HG02852 (cell line): ENCODE results near the gene MAP1LC3B.

ENCODE experiments used
- ATAC-seq: cut with Tn5 transposase; IDR thresholded peaks from one replicate; pipeline ENCODE4 v1.9.1; 2021; ENCODE audit warnings: mild to moderate bottlenecking, moderate library complexity; ENCODE audit not compliant: unreplicated experiment

Gene MAP1LC3B

DNA sequence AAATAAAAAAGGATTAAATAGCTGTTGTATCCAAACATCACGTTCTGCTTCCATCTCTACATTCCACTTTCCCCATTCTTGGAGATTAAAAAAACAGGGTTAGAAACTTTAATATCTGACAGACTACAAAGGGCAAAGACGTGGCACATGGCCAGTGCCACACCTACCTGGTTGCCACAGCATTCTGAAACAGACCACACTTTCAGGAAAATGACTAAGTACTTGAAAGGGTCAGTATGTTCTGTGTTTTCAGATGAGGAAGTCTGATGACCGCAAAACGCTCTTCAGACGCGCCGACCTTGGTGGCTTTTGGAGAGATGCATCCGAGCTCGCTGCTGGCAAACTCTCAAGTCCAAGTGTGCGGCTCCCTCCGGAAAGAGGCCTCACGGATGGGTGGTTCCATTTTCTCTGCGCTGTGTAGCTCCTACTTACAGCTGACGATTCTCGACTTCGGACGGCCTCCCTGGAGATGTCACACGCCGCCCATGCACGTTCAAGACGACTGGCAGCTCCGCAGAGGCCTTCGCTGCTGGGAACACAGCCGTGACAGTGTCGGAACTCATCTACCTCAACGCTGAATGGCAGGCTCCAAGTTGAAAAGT, 15.5 kb downstream of the MAP1LC3B start:
- no peak for ATAC-seq

DNA sequence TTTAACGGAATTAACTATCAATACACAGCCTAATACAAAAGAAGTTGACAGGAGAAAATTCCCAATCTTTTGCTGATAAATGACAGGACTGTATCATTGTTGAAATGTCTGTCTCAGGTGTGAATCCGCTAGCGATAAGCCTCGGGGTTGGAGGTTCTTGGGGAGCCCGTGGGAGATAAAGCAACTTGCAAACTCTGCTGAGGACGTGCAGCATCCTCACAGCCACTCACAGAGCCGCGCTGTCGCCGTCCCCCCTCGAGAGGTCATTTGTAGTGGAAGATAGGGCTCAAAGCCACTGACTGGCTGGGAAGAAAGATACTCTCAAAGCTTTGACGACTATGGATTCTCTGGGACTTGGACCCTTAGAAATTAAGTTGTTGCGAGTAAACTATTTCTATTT, 17.0 kb downstream of the MAP1LC3B start:
- no peak for ATAC-seq

DNA sequence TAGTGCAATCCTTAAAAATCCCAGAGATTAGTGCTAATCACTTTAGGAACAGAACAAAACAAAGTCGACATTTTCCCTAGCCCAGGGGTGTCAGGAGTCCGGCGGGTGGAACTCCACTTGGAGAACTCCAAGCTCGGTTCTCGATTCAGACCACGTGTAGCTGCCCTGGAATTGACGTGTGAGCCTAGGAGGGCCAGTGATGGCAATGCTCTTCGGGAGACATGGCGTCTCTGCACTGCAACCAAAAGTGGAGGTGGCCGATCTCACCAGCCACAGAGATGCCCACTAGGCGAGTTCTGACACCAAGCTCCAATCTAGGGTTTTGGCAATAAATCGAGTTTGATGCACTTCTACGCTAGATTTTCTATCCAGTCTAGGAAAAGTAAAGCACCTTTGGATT, 17.6 kb downstream of the MAP1LC3B start:
- ATAC-seq, result no peak

DNA sequence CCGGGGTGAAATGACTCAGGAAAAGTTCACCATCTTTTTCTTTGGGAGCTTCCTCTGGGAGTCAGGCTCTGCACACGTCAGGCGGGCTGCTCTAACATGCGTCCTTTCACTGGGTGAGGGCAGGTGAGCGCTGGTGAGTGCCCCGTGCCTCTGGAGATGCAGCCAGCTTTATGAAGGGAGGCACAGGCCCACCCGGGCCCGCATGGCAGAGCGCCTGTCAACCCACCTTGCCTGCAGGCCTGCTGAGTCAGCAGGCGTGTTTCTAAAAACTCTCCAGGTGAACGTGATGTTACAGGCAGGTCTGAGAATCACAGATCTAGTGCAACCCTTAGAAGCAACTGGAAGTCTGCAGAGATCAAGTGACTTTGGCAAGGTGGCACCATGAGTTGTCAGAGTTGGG, 18.4 kb downstream of the MAP1LC3B start:
- no peak for ATAC-seq

DNA sequence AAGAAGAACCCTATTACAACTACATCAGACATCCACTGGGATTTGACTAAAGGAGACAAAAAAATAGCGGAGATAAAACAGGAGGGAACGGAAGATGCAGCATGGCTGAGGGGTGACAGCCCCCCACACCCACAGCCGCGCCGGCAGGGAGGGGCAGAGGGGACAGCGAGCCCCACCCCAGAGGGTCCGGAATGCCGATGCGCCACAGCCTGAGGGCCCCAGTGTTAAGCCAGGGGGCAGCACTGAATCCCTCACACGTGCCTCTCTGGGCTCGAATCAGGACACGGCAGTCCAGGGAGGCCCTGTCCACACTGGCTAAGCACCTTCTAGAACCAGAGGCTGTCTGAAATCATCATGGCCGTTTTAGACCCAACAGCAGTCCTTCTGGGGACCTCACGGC, 18.8 kb downstream of the MAP1LC3B start:
- ATAC-seq, result no peak

DNA sequence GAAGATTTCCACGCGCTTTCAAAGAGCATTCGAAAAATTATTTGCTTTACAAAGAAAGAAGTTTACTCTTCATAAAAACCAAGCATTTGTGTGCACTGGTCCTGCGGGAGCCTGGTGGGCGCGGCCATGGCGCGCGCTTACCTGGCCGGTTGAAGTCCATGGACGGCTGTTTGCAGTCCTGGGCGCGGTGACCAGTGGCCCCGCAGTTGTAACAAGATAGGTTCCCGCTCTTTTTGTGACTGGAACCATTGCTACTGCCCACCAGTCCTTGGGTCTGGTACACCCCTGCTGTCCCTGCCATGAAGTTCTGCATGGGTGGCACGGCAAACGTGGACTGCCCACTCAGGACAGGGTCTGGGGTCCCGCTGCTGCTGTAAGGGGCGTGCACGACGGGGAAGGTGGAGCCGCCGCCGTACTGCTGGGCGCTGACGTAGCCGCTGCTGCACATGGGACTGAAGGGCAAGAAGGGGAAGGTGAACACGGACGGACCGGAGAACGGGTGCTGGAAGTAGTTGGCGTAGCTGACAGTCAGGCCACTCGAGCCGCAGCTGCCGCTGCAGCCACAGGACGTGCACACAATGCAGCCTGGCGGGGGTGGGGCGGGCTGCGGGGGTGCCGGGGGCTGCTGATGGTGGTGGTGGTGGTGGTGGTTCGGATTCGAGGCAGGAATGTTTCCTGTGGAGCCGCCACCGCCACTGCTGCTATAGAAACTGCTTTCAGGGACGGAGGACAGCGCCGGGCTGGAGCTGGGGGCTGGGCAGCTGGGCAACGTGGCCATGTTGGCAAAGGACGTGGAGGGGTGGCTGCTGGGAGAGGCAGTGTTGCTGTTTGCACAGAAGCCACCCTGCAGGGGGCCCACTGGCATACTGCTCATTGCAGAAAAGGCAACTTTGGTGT, 19.5 kb downstream of the MAP1LC3B start:
- no peak for ATAC-seq

DNA sequence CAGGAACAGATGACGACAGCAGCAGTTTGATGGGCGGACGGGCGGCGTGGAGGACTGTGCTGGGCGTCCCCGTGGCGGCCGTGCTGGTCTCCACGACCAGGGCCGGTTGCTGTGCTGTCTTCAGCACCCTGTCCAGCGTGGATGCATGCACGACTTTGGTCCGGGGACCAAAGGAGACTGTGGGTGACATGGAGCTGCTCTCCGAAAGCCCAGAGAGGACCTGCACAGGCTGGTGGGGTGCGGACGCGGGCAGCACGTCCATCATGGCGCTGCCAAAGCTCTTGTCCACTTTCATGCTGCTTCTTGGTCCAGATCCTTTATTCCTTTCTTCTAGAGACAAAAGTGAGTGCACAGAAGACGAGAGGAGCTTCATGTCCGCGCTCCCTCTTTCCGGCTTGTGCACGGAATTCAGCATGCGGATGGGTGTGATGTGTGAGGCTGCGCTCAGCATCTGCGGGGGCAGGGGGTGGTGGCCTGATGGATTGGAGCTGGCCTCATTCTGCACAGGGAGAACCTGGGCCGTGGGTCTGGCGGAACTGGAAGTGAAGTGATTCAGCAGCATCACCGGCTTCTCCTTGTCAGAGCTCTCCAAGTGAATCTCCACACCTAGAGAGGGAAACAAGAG, 20.3 kb downstream of the MAP1LC3B start:
- ATAC-seq, result no peak

DNA sequence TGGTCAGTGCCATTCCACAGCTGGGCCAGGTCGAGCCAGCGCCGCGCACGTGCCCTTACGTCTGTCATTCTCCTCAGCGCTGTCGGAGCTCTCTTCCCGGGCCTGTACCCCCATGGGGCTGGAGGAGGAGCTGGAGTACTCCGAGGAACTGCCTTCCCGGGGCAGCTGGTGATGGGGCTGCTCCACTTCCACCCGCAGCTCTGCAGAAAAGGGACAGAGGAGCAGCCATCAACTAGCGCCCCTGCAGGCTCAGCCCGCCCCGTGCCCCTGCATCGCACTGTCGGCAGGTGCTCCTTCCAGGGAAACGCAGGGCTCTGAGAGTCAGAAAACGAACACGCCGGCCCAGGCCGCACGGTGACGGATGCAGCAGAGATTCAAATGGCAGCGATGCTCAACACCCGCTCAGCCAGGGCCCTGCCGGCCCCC, 20.9 kb downstream of the MAP1LC3B start:
- ATAC-seq, result no peak

DNA sequence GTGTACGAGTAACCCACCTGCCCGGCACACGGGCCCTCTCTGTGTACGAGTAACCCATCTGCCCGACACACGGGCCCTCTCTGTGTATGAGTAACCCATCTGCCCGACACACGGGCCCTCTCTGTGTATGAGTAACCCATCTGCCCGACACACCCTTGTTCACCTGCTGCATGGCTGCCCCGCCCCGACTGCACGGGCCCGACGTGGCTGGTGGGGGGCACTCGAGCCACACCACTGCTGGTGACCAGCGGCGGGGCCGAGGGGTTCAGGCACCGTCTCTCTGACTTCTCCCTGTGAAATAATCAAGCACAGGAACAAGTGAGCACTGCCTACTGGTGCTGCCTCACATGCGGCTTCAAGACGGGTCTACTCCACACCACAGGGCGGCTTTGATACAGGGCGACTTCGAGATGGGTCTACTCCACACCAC, 22.1 kb downstream of the MAP1LC3B start:
- ATAC-seq, result no peak

DNA sequence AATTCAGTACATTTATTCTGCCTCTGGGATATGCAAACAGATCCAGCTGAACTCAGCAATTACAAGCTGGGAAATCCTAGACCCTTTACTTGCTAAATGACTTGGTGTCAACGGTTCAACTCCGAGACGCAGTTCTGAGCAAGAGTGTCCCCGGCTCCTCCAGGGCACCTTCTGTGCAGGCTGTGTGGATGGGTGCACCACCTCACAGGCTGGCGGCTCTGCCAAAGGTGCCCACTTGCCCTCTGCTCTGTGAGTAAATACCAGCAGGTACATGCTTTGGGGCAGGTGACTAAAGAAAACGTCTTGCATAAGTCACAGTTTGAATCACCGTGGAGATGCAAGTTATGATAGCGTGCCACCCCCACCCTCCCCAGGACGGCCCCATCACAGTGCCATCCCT, 23.3 kb downstream of the MAP1LC3B start:
- ATAC-seq, result no peak

DNA sequence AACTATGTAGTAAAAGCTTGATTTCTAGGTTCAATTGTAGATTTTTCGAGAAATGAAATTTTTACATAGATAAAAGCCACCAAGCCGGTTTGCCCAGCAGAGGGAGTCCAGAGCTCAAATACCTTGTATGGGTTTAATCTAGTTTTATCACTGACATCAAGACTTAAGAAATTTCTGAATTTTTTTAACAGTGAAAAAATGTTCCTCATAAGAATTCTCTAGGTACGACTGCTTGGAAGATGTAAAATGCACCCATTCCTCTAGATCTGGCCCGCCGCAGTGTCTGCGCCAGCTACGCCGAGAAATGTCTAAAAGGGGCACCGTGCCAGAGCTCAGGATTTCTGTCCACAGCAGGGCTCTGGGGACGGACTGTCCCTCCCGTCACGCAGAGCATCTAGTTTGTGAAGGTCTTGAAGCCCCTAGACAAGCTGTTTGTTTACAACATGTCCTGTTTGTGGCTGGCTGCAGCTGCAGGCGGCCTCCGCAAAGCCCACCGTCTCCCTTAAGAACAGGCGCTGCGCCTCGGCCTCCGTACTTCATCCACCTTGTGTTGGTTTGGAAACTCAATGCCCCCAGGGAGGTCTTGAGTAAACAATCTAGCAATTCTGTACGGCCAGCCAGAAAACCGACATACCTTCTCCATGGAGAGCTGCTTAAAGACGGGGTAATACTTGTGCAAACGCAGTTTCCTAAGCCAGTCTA, 24.8 kb downstream of the MAP1LC3B start:
- no peak for ATAC-seq

DNA sequence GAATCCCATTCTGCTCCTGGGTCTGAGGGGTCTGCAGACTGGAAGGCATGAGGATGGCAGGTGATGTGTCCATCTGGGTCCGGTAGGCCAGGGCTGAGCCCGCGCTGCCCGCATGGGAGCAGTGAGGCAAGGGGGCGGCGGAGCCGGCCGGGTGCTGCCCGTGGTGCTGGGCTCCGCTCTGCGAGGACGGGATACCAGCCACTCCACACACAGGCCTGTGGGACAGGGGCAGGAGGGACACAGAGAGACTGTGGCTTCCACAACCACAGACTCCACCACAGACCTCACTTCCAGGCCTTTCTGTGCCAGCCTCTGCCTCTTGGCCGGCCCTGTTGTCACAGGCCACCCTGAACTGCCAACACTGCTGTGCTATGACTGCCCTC, 25.4 kb downstream of the MAP1LC3B start:
- ATAC-seq, result no peak

DNA sequence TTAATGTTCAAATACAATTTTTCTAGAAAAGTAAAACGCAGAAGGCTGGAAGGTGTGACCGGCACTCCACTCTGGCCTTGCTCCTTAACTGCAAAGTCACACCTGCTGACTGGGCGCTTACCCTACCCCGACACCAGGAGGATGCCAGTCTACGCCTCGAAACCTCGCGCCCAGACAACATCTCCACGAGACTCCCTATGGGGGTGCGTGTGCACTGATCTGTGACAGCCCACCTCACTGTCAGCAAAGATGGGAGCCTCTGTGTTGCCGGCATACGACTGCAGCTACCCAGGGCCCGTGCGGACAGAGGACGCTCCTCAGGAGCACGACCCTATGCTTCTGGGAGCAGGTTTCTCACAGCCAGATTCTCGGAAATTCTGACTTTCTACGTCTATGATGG, 26.1 kb downstream of the MAP1LC3B start:
- ATAC-seq, result no peak

DNA sequence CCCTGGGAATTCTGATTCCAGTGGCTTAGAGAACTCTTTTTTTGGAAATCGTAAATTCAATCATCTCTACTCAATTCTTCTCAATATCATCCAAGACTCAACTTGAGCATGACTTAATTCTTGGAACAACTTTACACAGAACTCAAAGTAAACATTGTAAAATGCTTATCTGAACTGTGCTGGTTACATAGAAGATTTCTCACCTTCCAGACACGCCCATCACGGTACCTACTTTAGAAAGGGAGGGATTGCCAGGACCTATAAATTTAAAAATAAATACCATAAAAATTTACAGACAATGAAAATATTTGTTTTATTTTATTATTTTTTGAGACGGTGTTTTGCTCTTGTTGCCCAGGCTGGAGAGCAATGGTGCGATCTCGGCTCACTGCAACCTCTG, 26.5 kb downstream of the MAP1LC3B start:
- no peak for ATAC-seq

DNA sequence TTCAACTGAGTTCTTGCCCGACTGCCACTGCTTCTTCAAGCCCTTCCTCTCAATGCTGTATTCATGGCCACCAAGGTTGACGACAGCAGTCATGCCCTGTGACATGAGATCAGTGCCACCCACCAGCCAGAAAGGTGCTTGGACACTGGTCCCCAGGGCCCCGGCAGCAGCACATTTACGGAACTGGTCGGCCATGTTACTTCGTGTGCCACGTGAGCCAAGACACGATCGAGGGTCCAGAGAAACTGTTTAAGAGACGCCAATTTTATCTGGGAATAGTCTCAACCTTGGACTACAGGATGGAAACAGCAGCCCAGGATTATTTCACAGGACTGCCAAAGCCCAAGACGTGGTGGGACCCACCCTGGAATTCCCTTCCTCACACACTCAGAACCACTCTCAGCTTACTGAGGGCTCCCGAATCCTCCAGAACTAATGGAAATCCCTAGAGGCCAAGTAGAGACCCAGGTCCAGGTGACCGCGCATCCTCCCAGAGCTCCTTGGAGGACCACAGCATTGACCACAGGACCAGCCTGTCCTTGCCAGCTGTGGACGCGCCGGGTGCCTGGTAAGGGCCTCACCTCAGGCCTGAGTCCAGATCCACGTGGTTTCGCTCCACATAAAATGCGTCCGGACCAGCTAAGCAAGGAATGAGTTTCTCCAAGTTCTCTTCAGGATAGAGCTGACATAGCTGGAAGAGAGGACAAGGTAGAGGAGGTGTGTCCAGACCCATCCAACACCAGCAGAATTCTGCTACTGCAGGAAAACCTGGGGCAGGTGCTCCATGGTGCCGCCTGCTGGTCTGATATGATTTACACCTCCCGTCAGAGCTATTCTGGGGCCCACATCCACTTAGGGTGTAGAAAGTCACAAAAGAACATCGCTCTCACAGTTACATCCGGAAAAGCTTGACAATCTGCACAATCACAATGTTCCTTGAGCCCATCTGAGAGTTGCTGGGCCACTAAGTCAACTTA, 28.2 kb downstream of the MAP1LC3B start:
- no peak for ATAC-seq

DNA sequence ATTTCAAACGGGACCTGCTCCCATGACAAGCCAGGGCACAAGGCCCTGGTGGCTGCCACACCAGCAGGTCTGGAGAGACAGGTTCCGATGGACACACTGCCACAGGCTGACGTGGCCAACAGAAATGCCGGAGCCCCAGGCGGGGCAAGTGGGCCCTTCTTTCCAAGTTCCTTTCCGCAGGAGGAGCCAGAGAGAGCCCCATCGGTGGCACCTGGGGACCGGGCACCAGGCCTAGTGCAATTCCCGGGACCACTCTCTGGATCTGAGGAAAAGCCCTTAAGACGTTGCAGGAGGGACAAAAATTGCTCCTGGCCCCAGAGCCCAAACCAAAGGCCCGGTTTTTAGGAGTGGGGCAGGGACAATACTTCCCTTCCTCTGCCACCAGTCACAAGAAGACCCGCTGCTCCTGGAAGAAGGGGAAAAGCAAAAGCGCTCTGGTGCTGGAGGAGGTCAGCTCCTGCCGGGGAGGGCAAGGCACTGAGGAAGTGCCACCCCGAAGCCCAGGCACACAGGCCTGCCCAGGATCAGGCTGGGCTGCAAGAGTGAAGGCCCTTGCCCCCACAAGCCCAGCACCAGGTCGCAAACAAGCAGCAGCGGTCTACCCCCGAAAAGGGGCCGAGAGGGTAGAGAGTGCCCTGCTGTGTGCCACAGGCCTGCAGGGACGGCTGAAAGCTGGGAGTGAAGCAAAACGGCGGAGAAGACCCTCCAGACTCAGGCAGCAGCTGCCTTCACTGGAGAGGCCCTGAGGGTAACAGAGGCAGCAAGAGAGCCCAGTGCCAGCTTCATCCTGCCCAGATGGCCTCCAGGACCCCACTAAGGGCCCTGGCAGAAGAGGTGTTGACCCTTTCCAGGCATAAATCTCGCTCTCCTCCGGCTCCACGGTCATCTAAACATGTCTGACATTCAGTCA, 29.1 kb downstream of the MAP1LC3B start:
- no peak for ATAC-seq

DNA sequence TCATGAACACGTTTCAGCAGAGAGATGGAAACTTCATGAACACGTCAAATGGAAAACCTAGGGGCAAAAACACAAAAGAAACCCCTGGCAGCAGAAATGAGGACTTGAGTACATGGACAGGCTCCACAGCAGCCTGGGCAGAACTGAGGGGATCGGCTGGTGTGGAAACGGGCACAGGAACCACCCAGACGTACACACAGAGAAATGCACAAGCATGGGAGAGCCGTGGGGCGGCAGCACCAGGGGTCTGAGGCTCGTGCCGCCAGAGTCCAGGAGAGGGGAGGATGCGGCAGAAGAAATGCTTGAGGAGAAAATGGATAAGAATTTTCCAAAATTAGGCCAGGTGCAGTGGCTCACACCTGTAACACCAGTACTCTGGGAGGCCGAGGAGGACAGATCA, 30.0 kb downstream of the MAP1LC3B start:
- ATAC-seq, result no peak

DNA sequence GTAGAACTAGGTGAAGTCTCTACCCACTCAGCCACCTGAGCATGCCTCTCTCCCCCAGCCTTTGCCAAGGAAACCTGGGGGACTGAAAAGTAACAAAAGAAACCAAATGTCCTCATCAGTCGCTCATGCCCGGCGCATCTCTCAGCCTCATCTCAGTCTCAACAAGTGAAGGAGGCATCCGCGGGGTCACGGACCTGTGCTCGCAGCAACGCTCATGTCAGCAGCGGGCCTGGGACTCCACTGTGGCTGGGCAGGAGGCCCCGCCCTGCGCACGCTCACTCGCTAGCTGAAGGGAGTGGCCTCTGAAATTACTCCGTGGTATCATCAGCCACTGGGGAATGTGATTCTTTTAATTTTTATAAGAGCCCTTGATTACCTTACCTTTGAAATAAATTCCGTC, 31.3 kb downstream of the MAP1LC3B start:
- no peak for ATAC-seq

DNA sequence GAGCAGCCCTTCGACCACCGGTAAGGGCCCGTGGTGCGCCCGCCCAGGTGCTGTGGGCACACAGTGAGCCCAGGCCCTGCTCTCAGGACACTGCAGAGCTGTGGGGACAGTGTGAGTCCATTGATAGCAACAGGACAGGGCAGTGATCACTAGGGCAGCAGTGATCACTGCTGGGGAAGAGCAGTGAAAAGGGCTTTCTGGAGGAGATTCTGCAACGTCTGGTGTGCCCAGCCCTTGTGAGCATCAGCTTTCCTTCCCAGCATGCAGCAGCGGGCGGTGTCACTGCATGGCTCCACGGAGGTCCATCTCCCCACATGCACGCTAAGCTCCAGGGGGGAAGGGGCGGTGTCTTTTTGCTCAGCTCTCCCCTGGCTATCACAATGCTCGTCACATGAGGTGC, 32.1 kb downstream of the MAP1LC3B start:
- ATAC-seq, result no peak
